HG03565 (cell line): ENCODE results near the gene RPRD1B.
"Not testable (repeated sequence)": the region's sequence is repeated elsewhere in the genome, so short reads cannot be mapped to it uniquely, and the experiment has no call there.

ENCODE experiments used
- ATAC-seq: cut with Tn5 transposase; IDR thresholded peaks from one replicate; pipeline ENCODE4 v1.9.1; 2021; ENCODE audit warnings: mild to moderate bottlenecking, moderate library complexity; ENCODE audit not compliant: unreplicated experiment

RPRD1B gene

GRCh38 chr20:38001173-38001875, 32.2 kb upstream of the RPRD1B start:
- no peak for ATAC-seq

GRCh38 chr20:38001981-38002380, 31.6 kb upstream of the RPRD1B start:
- ATAC-seq: no peak

GRCh38 chr20:38002422-38002821, 31.1 kb upstream of the RPRD1B start:
- no peak for ATAC-seq

GRCh38 chr20:38004416-38004815, 29.1 kb upstream of the RPRD1B start:
- ATAC-seq: no peak

GRCh38 chr20:38005903-38006302, 27.6 kb upstream of the RPRD1B start:
- ATAC-seq: no peak

- no peak for ATAC-seq
Measured at GRCh38 chr20:38007526-38007925, 26.0 kb upstream of the RPRD1B start.

- ATAC-seq: no peak
Measured at GRCh38 chr20:38008233-38008944, 25.2 kb upstream of the RPRD1B start.

- ATAC-seq: not testable (repeated sequence)
Measured at GRCh38 chr20:38009416-38009815, 24.1 kb upstream of the RPRD1B start.

- no peak for ATAC-seq
Measured at GRCh38 chr20:38011696-38012095, 21.9 kb upstream of the RPRD1B start.

GRCh38 chr20:38012332-38012731, 21.2 kb upstream of the RPRD1B start:
- ATAC-seq: no peak

GRCh38 chr20:38013887-38014286, 19.7 kb upstream of the RPRD1B start:
- ATAC-seq: no peak

GRCh38 chr20:38017959-38018358, 15.6 kb upstream of the RPRD1B start:
- ATAC-seq: no peak

GRCh38 chr20:38018385-38018784, 15.2 kb upstream of the RPRD1B start:
- no peak for ATAC-seq

- ATAC-seq: no peak
Measured at GRCh38 chr20:38021087-38021772, 12.3 kb upstream of the RPRD1B start.

GRCh38 chr20:38023181-38024001, 10.2 kb upstream of the RPRD1B start:
- no peak for ATAC-seq

- ATAC-seq: no peak
Measured at GRCh38 chr20:38024496-38024895, 9.1 kb upstream of the RPRD1B start.

GRCh38 chr20:38029453-38029852, 4.1 kb upstream of the RPRD1B start:
- no peak for ATAC-seq

- ATAC-seq: no peak
Measured at GRCh38 chr20:38031957-38032356, 1.6 kb upstream of the RPRD1B start.

GRCh38 chr20:38032585-38033329, 789 bp upstream of the RPRD1B start:
- peak; percentile 27 for ATAC-seq

GRCh38 chr20:38034108-38034649, 633 bp downstream of the RPRD1B start:
- no peak for ATAC-seq
